SK-N-MC (cell line): ENCODE data around the gene AKR7A3.
"Not testable (repeated sequence)": the region's sequence is repeated elsewhere in the genome, so short reads cannot be mapped to it uniquely, and the experiment has no call there.

ENCODE experiments used
- DNase-seq: peaks from one replicate; pipeline ENCODE4 v3.0.0-alpha.2; 2011; ENCODE audit warnings: low read depth, low spot score
- H3K27ac ChIP-seq: fragments of 200-600 bp; sonication (generic); 2 replicates; pipeline ENCODE4 v1.5.1; 2016; ENCODE audit warnings: mixed run types
- H3K36me3 ChIP-seq: fragments of 200-600 bp; sonication (generic); 2 replicates; pipeline ENCODE4 v1.6.1; 2017; ENCODE audit warnings: antibody characterized with exemption, low read length, mixed read lengths; ENCODE audit not compliant: insufficient read depth
- H3K4me3 ChIP-seq: fragments of 200-600 bp; sonication (generic); 2 replicates; pipeline ENCODE4 v1.5.1; 2016
- H3K9ac ChIP-seq: fragments of 200-600 bp; sonication (generic); 2 replicates; pipeline ENCODE4 v1.8.0; 2017; ENCODE audit warnings: mixed run types, mixed read lengths; ENCODE audit not compliant: insufficient read length
- H3K9me3 ChIP-seq: fragments of 200-600 bp; sonication (generic); 2 replicates; pipeline ENCODE4 v1.6.1; 2017; ENCODE audit warnings: low read depth, mild to moderate bottlenecking, antibody characterized with exemption, low read length, moderate library complexity, mixed read lengths
- EZH2 ChIP-seq: fragments of 200-600 bp; sonication (generic); IDR thresholded peaks from one replicate; pipeline ENCODE4 v1.6.1; 2017; ENCODE audit warnings: antibody characterized with exemption
- FOXP2 ChIP-seq: optimal IDR thresholded peaks from 2 replicates; pipeline ENCODE3; 2011; ENCODE audit warnings: mild to moderate bottlenecking, moderate library complexity; ENCODE audit not compliant: insufficient read depth; ENCODE audit errors: extremely low read length, control extremely low read depth
- POLR2AphosphoS5 ChIP-seq: IDR thresholded peaks from 2 replicates; pipeline ENCODE4 v1.6.1; 2012; ENCODE audit warnings: mild to moderate bottlenecking, low read depth, low read length, borderline replicate concordance

AKR7A3 gene

DNA sequence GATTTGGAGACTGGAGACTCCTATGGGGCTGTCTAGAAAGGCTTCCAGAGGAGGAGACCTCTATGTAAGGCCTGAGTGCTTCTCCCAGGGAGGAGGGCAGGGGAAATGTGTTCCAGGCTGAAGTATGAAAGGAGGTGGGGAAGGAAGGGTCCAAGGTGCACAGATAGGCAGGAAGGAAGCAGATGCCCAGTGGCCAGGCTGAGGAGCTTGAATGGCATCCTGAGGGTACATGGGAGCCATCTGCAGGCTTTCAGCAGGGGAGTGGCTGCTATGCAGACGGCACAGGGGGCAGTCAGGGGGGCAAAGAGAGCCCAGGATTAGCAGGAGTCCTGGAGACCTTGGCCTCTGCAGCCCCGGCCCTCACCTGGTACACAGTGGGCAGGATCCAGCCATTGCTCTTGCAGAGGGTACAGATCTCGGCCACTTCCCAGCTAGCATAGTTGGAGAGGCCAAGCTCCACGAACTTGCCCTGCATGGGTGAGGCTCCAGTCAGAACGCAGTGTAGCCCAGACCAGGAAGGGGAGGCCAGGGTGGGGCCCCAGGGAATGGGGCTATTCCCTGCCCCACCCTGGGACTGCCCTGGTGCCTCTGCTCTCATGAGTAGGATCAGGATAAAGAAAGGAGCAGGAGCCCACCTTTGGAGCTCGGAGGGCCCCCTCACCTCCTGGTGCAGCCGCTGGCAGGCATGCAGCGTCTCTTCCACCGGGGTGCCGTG lies 19.4 kb upstream of the AKR7A3 start:
- no peak for DNase-seq
- no peak for TF ChIP-seq POLR2AphosphoS5
- TF ChIP-seq EZH2, result no peak
- TF ChIP-seq FOXP2, result no peak
- peaks cover 59% of the 10 kb centered on the region for H3K36me3 ChIP-seq
- no peak overlapping the region for H3K27ac ChIP-seq
- H3K9me3 ChIP-seq, result no peaks in the 10 kb centered on the region
- no peak overlapping the region for H3K4me3 ChIP-seq
- no peak overlapping the region for H3K9ac ChIP-seq

GRCh38 chr1:19306941-19307340 lies 18.4 kb upstream of the AKR7A3 start:
- Histone ChIP-seq H3K27ac (no peak overlapping the region), H3K9ac (no peak overlapping the region), H3K36me3 (peaks cover 67% of the 10 kb centered on the region), H3K9me3 (no peaks in the 10 kb centered on the region), H3K4me3 (no peak overlapping the region)
- TF ChIP-seq EZH2 (no peak), FOXP2 (no peak), POLR2AphosphoS5 (no peak)
- DNase-seq, result no peak

GRCh38 chr1:19305880-19306279 lies 17.3 kb upstream of the AKR7A3 start:
- H3K27ac ChIP-seq, result no peak overlapping the region
- peaks cover 69% of the 10 kb centered on the region for H3K36me3 ChIP-seq
- TF ChIP-seq EZH2, result no peak
- no peak for TF ChIP-seq FOXP2
- TF ChIP-seq POLR2AphosphoS5, result no peak
- no peak for DNase-seq
- no peak overlapping the region for H3K4me3 ChIP-seq
- no peaks in the 10 kb centered on the region for H3K9me3 ChIP-seq
- H3K9ac ChIP-seq, result no peak overlapping the region

DNA sequence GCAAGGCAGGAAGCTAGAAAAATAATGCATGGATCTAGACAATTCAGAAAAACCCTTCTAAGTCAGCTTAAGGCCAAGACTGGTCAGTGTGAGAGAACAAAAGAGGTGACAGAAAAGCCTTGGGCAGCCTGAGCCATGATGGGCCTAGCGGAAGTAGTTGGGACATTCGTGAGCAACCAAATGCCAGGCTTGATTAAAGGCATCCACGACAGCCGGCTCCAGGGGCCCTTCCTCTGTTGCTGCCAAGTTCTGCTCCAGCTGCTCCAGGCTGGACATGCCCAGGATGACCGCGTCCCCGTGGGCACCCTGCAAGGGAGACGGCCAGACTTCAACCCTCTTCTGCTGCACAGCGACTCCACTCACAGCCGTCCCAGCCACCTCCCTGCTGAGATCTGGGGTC lies 15.5 kb upstream of the AKR7A3 start:
- H3K9me3 ChIP-seq, H3K9ac ChIP-seq, DNase-seq, H3K27ac ChIP-seq, H3K4me3 ChIP-seq: not testable (repeated sequence)
- peaks cover 66% of the 10 kb centered on the region for H3K36me3 ChIP-seq

GRCh38 chr1:19300211-19300610 lies 11.6 kb upstream of the AKR7A3 start:
- TF ChIP-seq FOXP2, result no peak
- no peak; the same call in 1 of the 2 replicates for TF ChIP-seq POLR2AphosphoS5
- TF ChIP-seq EZH2, result no peak
- Histone ChIP-seq H3K27ac (no peak overlapping the region), H3K4me3 (no peak overlapping the region), H3K9me3 (no peaks in the 10 kb centered on the region), H3K36me3 (peaks cover 35% of the 10 kb centered on the region), H3K9ac (no peak overlapping the region)
- no peak for DNase-seq

GRCh38 chr1:19294638-19295037 lies 6.1 kb upstream of the AKR7A3 start:
- H3K4me3 ChIP-seq, result no peak overlapping the region
- no peak overlapping the region for H3K27ac ChIP-seq
- TF ChIP-seq POLR2AphosphoS5 (no peak), FOXP2 (no peak), EZH2 (no peak)
- no peak overlapping the region for H3K9ac ChIP-seq
- H3K9me3 ChIP-seq, result no peaks in the 10 kb centered on the region
- H3K36me3 ChIP-seq, result peaks cover 11% of the 10 kb centered on the region
- DNase-seq, result no peak

DNA sequence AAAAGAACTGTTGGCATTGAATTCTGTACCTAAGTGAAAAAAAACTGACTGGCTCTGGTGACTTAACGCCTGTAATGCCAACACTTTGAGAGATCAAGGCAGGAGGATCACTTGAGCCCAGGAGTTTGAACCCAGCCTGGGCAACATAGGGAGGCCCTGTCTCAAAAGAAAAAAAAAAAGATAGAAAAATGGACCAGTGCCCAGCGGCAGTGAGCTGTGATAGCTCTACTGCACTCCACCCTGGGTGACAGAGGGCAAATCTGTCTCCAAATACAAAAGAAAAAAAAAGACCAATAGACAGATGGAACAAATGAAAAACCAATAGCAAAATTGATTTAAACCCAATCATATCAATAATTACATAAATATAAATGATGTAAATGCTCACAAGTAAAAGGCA lies 674 bp upstream of the AKR7A3 start:
- no peaks in the 10 kb centered on the region for H3K9me3 ChIP-seq
- no peaks in the 10 kb centered on the region; the same call in 1 of the 2 replicates for H3K36me3 ChIP-seq
- H3K27ac ChIP-seq, result no peak overlapping the region
- no peak for DNase-seq
- H3K4me3 ChIP-seq, result no peak overlapping the region
- no peak overlapping the region for H3K9ac ChIP-seq
- TF ChIP-seq POLR2AphosphoS5 (no peak), FOXP2 (no peak), EZH2 (no peak)

DNA sequence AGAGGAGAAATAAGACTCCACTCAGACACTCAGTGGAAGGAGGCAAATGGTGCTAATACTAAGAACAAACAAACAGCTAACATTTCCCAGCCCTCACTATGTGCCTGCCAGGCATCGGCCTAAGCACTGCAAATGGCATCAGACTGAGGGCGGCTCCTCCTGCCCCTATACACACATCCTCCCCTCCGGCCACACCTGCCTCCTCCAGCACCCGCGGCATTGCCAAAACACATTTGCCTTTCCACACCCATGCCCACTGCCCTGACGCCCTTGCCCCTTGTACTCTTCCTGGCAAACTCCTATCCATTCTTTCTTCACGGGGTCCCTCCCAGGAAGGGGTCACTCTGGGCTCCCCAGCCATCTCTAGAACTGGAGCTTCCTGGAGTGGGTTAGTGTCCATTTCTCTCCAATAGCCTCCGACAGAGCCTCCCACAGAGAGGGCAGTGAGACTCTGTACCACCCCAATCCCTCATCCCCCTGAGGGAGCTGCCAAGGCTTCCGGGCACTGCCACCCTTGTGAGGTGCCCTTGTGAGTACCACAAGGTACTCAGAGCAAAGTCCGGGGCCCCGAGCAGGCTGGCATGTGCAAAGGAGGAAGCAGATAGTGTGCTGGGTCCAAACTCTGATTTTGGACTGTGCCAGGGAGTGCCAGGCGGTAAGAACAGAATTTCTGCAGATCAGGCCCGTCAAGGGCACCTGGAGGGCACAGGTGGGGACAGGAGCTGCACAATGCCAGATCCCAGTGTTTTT lies 959 bp downstream of the AKR7A3 start:
- no peak for DNase-seq
- no peak overlapping the region for H3K27ac ChIP-seq
- no peak for TF ChIP-seq POLR2AphosphoS5
- TF ChIP-seq EZH2, result no peak
- TF ChIP-seq FOXP2, result no peak
- no peak overlapping the region for H3K9ac ChIP-seq
- H3K36me3 ChIP-seq, result no peaks in the 10 kb centered on the region; the same call in 1 of the 2 replicates
- H3K4me3 ChIP-seq, result no peak overlapping the region
- no peaks in the 10 kb centered on the region for H3K9me3 ChIP-seq

DNA sequence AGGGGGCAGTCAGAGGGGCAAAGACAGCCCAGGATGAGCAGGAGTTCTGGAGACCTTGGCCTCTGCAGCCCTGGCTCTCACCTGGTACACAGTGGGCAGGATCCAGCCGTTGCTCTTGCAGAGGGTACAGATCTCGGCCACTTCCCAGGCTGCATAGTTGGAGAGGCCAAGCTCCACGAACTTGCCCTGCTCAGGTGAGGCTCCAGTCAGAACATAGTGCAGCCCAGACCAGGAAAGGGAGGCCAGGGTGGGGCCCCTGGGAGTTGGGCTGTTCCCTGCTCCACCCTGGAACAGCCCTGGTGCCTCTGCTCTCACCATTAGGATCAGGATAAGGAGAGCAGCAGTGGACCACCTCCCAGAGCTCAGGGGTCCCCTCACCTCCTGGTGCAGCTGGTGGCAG lies 2.8 kb downstream of the AKR7A3 start:
- H3K36me3 ChIP-seq, H3K9me3 ChIP-seq, DNase-seq, H3K4me3 ChIP-seq, H3K9ac ChIP-seq, H3K27ac ChIP-seq: not testable (repeated sequence)

- not testable (repeated sequence) for H3K4me3 ChIP-seq, DNase-seq, H3K9me3 ChIP-seq, H3K36me3 ChIP-seq, H3K27ac ChIP-seq, H3K9ac ChIP-seq
Observed at GRCh38 chr1:19285366-19285765, 3.2 kb downstream of the AKR7A3 start.
